GM21576 (cell line): Measurements from ENCODE around the gene APRT.

ENCODE experiments used
- ATAC-seq: cut with Tn5 transposase; IDR thresholded peaks from one replicate; pipeline ENCODE4 v1.9.1; 2021; ENCODE audit warnings: mild to moderate bottlenecking, moderate library complexity; ENCODE audit not compliant: unreplicated experiment

The APRT gene

GRCh38 chr16:88842308-88842756 lies 30.6 kb upstream of the APRT start:
- no peak for ATAC-seq

DNA sequence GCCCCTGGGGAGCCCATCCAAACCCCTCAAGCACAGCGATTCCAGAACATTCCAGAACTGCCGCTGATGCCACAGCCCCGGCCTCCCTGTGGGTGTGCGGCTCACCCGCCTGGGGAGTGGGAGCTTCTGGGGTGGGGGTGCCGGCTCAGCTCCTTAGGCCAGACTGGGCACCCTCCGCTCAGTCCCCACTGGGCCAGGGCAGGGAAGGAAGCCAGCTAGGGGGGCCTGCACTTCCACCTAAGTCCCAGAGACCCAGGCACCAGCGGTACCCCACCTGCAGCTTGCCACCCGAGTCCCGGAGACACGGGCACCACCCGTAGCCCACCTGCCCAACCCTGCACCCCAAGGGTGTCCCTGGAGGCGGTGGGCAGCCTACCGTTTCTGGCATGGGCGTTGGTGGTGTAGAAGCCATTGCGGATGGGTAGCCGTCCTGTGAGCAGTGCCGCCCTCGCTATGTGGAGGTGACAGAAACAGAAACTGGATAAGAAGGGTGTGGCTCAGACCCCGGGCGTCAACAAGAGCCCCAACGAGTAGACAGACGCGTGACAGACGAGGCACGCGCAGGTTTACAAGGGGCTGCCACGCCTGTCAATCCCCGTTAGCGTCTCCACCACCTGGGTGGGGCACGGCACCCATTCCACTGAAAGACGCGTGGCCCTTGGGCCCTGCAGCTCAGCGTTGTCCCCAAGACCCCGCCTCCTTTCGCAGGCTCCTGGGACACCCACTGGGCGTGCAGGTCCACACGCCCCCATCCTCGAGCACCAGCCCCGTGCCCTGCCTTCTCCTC lies 30.0 kb upstream of the APRT start:
- ATAC-seq = no peak

DNA sequence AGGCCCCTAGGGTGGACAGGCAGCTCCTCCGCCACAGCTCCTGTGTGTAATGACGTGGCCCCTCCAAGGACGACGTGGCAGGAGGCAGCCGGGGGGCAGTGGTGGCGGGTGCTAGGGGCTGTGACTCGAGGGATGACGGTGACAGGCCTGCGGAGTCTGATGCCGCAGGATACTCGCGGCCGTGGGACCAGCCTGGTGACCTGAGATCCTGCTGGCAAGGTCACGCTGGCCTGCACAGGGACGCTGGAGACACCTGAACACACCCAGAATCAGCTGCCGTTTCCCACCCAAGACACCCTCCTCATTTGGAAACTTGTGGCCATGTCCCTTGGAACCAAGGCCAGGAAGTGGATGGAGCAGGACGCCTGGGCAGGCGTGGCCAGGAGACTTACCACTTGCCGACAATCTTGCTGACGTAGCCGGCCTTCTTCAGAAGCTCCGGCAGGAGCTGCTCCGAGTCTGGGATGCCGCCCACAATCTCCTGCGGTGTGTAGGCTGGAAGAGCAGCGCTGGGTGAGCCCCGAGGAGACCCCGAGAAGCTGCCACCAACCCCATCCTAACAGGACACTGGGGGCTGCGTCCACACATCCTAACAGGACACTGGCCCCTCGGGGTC lies 29.0 kb upstream of the APRT start:
- no peak for ATAC-seq

GRCh38 chr16:88839745-88840599 lies 28.2 kb upstream of the APRT start:
- no peak for ATAC-seq

DNA sequence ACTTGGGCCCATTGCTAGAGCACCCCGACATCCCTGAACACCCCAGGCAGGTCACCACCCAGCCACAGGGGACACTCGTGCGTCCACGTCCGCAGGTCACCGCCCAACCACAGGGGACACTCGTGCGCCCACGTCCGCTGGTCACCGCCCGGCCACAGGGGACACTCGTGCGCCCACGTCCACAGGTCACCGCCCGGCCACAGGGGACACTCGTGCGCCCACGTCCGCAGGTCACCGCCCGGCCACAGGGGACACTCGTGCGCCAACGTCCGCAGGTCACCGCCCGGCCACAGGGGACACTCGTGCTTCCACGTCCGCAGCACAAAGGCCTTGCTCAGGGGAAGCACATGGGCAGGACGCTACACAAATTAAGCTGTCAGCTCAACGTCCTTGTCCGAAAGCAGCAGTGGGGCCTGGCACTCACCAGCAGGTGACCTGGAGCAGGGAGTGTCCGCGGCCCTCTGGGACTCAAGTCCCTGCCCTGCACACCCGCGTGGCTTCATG lies 27.4 kb upstream of the APRT start:
- no peak for ATAC-seq

- no peak for ATAC-seq
These were observed 26.8 kb upstream of the APRT start for GRCh38 chr16:88838566-88838965.

DNA sequence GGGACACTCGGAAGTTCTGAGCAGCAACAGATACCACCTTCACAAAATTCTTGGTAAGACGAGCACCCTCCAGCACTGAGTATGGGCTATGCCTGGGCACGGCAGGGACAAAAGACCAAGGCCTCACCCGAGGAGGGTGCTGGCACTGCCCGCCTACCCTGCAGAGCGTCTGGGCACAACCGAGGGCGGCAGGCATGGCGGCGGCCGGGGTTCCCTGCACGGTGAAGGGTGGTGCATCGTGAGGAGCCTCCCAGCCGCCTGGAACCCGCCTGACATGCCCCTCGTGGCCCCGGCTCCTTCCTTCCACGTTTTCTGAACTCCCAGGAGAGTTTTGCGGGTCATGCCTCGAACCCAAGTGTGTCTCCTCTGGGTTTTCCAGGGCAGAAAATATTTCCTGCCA lies 26.1 kb upstream of the APRT start:
- ATAC-seq = no peak

DNA sequence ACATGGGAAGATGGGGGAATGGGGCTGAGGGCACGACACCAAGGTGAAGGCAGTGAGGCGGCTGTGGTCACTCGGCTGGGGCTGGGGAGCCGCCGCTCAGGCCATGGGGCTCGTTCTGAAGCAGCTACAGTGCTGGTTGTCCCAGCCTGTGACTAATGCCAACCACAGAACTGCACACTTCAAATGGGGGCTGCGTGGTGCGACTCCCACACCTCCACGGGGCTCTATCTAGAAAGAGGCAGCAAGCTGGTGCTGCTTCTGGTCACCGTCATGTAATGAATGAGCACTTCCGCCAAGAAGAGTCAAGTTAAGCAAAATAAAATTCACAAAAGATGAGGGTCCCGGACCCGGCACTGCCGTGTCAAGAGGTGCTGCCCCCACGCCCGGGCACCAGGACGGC lies 25.1 kb upstream of the APRT start:
- no peak for ATAC-seq

GRCh38 chr16:88835818-88836217 lies 24.1 kb upstream of the APRT start:
- ATAC-seq = no peak

GRCh38 chr16:88835383-88835782 lies 23.7 kb upstream of the APRT start:
- ATAC-seq = no peak

DNA sequence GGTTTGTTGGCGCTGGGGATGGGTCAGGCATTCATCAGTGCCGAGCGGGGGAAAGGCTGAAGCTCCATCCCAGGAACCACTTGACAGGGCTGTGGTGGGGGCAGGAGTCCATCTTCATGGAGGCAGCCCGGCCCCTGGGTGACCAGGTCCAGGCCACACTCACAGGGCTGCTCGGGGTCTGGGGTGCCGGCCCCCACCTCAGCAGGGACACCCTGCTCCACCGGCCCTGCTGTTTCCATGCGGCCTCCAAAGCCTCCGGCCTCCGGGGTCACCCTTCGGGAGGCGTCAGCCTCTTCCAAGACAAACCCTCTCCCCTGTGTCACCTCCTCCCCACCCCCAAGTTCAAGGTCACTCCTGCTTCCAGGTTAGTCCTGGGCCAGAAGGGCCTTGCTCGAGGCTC lies 22.9 kb upstream of the APRT start:
- no peak for ATAC-seq

- no peak for ATAC-seq
These were observed 21.4 kb upstream of the APRT start for GRCh38 chr16:88833086-88833485.

DNA sequence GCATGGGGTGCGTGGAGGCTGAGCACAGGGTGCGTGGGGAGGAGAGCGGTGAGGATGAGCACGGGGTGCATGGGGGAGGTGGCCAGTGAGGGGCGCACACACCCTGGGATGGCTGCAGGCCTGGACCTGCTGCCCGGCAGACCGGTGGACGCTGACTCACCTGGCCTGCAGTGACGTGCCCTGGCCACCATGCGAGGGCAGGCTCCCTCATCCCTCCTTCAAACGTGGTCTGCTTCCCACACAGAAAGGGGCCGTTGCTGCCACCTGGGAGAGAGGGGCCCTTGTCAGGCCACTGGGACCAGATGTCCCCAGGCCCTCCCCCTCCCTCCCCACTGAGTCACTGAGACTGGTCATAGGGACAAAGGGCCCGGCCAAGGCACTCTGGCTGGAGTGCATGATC lies 20.1 kb upstream of the APRT start:
- ATAC-seq = no peak

GRCh38 chr16:88830783-88831182 lies 19.1 kb upstream of the APRT start:
- no peak for ATAC-seq

DNA sequence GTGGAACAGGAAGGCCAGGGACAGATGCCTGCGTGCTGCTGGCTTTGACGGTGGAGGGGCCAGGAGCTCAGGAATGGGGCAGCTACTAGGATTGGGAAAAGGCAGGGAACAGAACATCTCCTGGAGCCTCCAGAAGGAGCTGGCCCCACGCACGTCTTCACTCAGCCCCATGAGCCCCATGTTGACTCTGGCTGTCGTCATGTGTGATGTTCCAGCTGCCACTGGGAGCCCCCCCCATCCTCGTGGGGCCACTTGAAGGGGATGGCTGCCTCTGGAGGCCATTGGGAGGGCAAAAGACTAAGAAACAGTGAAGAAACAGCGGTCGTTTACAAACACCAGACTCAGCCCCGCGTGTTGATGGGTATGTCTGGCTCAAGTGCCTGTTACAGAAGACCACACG lies 18.5 kb upstream of the APRT start:
- no peak for ATAC-seq

DNA sequence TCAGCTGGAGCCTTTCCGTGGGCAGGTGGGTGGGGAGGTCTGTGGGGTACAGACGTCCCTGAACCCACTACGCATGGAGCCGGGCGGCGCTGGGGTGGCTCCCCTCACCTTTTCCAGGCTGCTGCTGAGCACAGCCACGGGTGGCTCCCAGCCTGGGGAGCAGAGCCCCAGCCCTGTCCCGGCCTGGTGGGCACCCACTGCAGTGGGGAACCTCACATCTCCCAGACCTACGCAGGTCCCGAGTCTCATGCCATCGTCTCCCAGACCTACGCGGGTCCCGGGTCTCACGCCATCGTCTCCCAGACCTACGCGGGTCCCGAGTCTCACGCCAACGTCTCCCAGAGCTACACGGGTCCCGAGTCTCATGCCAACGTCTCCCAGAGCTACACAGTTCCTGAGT lies 17.0 kb upstream of the APRT start:
- no peak for ATAC-seq

- ATAC-seq = no peak
These were observed 16.0 kb upstream of the APRT start for GRCh38 chr16:88827727-88828126.

DNA sequence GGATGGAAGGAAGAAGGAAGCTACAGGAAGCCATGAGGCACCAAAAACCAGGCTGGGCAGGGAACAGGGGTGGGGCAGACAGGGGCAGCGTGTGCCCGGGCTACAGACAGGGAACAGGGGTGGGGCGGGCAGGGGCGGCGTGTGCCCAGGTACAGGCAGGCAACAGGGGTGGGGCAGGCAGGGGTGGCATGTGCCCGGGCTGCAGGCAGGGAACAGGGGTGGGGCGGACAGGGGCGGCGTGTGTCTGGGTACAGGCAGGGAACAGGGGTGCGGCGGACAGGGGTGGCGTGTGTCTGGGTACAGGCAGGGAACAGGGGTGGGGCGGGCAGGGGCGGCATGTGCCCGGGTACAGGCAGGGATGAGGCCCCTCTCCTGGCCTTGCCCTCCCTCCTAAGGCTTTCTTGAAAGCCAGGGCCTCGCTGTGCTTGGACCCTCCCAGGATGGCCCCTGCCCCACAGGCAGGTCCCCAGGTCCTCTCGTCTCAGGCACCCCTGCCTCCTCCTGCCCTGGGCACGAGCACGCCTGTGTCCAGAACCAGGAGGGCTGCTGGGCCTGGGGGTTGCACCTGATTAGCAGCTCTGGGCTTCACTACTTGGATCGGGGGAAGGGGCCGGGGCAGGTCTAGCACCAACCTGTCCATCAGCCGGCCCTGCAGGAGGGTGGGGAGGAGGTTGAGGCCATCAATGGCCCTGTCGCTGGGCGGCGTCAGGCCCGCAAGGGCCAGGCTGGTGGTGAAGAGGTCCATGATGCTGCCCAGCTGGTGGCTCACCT lies 14.5 kb upstream of the APRT start:
- ATAC-seq = no peak

DNA sequence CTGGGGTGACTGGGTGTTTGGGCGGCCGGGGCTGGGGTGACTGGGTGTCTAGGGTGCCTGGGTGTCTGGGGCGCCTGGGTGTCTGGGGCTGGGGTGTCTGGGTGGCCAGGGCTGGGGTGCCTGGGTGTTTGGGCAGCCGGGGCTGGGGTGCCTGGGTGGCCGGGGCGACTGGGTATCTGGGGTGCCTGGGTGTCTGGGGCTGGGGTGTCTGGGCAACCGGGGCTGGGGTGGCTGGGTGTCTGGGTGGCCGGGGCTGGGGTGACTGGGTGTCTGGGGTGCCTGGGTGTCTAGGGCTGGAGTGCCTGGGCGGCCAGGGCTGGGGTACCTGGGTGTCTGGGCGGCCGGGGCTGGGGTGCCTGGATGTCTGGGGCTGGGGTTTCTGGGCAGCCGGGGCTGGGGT lies 13.4 kb upstream of the APRT start:
- ATAC-seq = no peak

- no peak for ATAC-seq
These were observed 12.7 kb upstream of the APRT start for GRCh38 chr16:88824256-88825077.
